ENCODE results near the gene CNOT9. TPM values are rescaled to one million over a fixed set of nuclear protein-coding genes. Genes with fewer than 3 reads are reported as not detected.
A peak's percentile ranks its signal among the peaks of the same experiment; 100 is the strongest.

The CNOT9 gene
- total RNA-seq, 8 experiments from 2014 or later: 35.9 to 77.5 (median 49.6) TPM

GRCh38 chr2:218638372-218638771 lies 69.7 kb downstream of the CNOT9 start:
- Histone ChIP-seq H3K4me1 (replicated peaks in 1 of 2) (no peaks in the 10 kb centered on the region), H3K27ac (no peak overlapping the region), H3K4me3 (no peak overlapping the region)
- WGBS, 10 experiments: 89 to 100% (median 99%) methylated on average over 1 to 9 of the region's 18 CpGs; no CpG with 5 or more reads in 4 of the 10 experiments
- in situ Hi-C loops (cut with MboI; ENCODE audit: low pct_unique_long_range_greater_than_20kb in 2 of 9, low sequenced_read_pairs in 9 of 9, unreplicated experiment in 9 of 9): loop anchor here in 1 of 9 experiments (25.0 kb wide), 1 partner anchor 226 kb away; the partner anchor contains the start of gene VIL1
- ATAC-seq (replicated peaks in 6 of 8): peak in 1 of 8 experiments; percentile 16

- in situ Hi-C loops (cut with MboI; ENCODE audit: low pct_unique_long_range_greater_than_20kb in 2 of 9, low sequenced_read_pairs in 9 of 9, unreplicated experiment in 9 of 9): loop anchor here in 1 of 9 experiments (25.0 kb wide), 1 partner anchor 230 kb away; the partner anchor contains the start of gene VIL1
- 92 to 100% methylated on average over 1 to 4 of the region's 18 CpGs; no CpG with 5 or more reads in 8 of the 10 experiments for WGBS, 10 experiments
- Histone ChIP-seq H3K27ac (no peak overlapping the region), H3K4me3 (no peak overlapping the region), H3K4me1 (replicated peaks in 1 of 2) (no peaks in the 10 kb centered on the region)
- ATAC-seq (replicated peaks in 6 of 8): no peak
Measured at GRCh38 chr2:218642121-218642656, 73.5 kb downstream of the CNOT9 start.

GRCh38 chr2:218642786-218643185 lies 74.1 kb downstream of the CNOT9 start:
- WGBS, 10 experiments: 96 to 100% methylated on average over 4 to 7 of the region's 17 CpGs; no CpG with 5 or more reads in 8 of the 10 experiments
- ATAC-seq (replicated peaks in 6 of 8): peak in 4 of 8 experiments; percentile 6 to 20 (median 16)
- no peak overlapping the region for H3K4me3 ChIP-seq

GRCh38 chr2:218643751-218644310 lies 75.2 kb downstream of the CNOT9 start:
- Histone ChIP-seq H3K4me1 (replicated peaks in 1 of 2) (no peaks in the 10 kb centered on the region), H3K4me3 (no peak overlapping the region), H3K27ac (no peak overlapping the region)
- in situ Hi-C loops (cut with MboI; ENCODE audit: low pct_unique_long_range_greater_than_20kb in 2 of 9, low sequenced_read_pairs in 9 of 9, unreplicated experiment in 9 of 9): loop anchor here in 1 of 9 experiments (25.0 kb wide), 1 partner anchor 232 kb away; the partner anchor contains the start of gene VIL1
- peak in 4 of 8 experiments; percentile 5 to 19 (median 11) for ATAC-seq (replicated peaks in 6 of 8)
- 85 to 100% methylated on average over 1 to 4 of the region's 10 CpGs; no CpG with 5 or more reads in 8 of the 10 experiments for WGBS, 10 experiments

More at GRCh38 chr2:218642786-218643185, 74.1 kb downstream of the CNOT9 start:
- Histone ChIP-seq H3K27ac (no peak overlapping the region), H3K4me1 (replicated peaks in 1 of 2) (no peaks in the 10 kb centered on the region)
- in situ Hi-C loops (cut with MboI; ENCODE audit: low pct_unique_long_range_greater_than_20kb in 2 of 9, low sequenced_read_pairs in 9 of 9, unreplicated experiment in 9 of 9): loop anchor here in 1 of 9 experiments (25.0 kb wide), 1 partner anchor 230 kb away; the partner anchor contains the start of gene VIL1

GRCh38 chr2:218644721-218645120 lies 76.1 kb downstream of the CNOT9 start:
- 83 to 100% (median 100%) methylated on average over 1 to 6 of the region's 11 CpGs; no CpG with 5 or more reads in 5 of the 10 experiments for WGBS, 10 experiments
- in situ Hi-C loops (cut with MboI; ENCODE audit: low pct_unique_long_range_greater_than_20kb in 2 of 9, low sequenced_read_pairs in 9 of 9, unreplicated experiment in 9 of 9): loop anchor here in 1 of 9 experiments (25.0 kb wide), 1 partner anchor 232 kb away; the partner anchor contains the start of gene VIL1
- no peak overlapping the region for H3K4me3 ChIP-seq
- H3K27ac ChIP-seq: no peak overlapping the region
- ATAC-seq (replicated peaks in 6 of 8): peak in 4 of 8 experiments; percentile 6 to 35 (median 17)
- no peaks in the 10 kb centered on the region for H3K4me1 ChIP-seq (replicated peaks in 1 of 2)

- in situ Hi-C loops (cut with MboI; ENCODE audit: low pct_unique_long_range_greater_than_20kb in 2 of 9, low sequenced_read_pairs in 9 of 9, unreplicated experiment in 9 of 9): loop anchor here in 1 of 9 experiments (25.0 kb wide), 1 partner anchor 233 kb away; the partner anchor contains the start of gene VIL1
- ATAC-seq (replicated peaks in 6 of 8): no peak
- H3K4me3 ChIP-seq: no peak overlapping the region
- 60 to 100% (median 86%) methylated on average over 1 of the region's 1 CpG; no CpG with 5 or more reads in 5 of the 10 experiments for WGBS, 10 experiments
- no peak overlapping the region for H3K27ac ChIP-seq
- H3K4me1 ChIP-seq (replicated peaks in 1 of 2): no peaks in the 10 kb centered on the region
Measured at GRCh38 chr2:218645126-218645525, 76.5 kb downstream of the CNOT9 start.

Other genes starting within 250 kb of the CNOT9 start
- 1 to 10 TPM in 3 of 8 experiments, under 1 TPM in 5; 0.11 to 9.0 (median 0.98) TPM for gene CATIP, start 212.0 kb upstream of the CNOT9 start, total RNA-seq
- 1 to 10 TPM in 4 of 8 experiments, under 1 TPM in 4; 0.50 to 3.1 (median 0.95) TPM for gene SLC11A1, start 186.6 kb upstream of the CNOT9 start, total RNA-seq
- gene CTDSP1, start 169.0 kb upstream of the CNOT9 start, total RNA-seq: 10 to 100 TPM in 5 of 8 experiments, 1 to 10 TPM in 3; 6.3 to 76.7 (median 23.0) TPM
- under 1 TPM; 0.07 to 0.91 (median 0.33) TPM for gene VIL1, start 149.7 kb upstream of the CNOT9 start, total RNA-seq
- gene USP37, start 488 bp upstream of the CNOT9 start, total RNA-seq: 10 to 100 TPM in 7 of 8 experiments, 1 to 10 TPM in 1; 5.0 to 20.7 (median 14.3) TPM
- 10 to 100 TPM in 3 of 8 experiments, 1 to 10 TPM in 4, under 1 TPM in 1; 0.54 to 14.7 (median 5.4) TPM for gene PLCD4, start 39.1 kb downstream of the CNOT9 start, total RNA-seq
- 10 to 100 TPM in 7 of 8 experiments, 1 to 10 TPM in 1; 7.4 to 29.1 (median 15.1) TPM for gene ZNF142, start 90.8 kb downstream of the CNOT9 start, total RNA-seq
- 10 to 100 TPM; 25.8 to 57.7 (median 38.8) TPM for gene BCS1L, start 90.8 kb downstream of the CNOT9 start, total RNA-seq
- gene RNF25, start 103.2 kb downstream of the CNOT9 start, total RNA-seq: 10 to 100 TPM; 20.9 to 37.9 (median 28.7) TPM
- gene STK36, start 103.2 kb downstream of the CNOT9 start, total RNA-seq: 10 to 100 TPM; 12.7 to 93.3 (median 26.0) TPM
- gene TTLL4, start 142.0 kb downstream of the CNOT9 start, total RNA-seq: 10 to 100 TPM; 11.1 to 78.3 (median 23.4) TPM
- 100 to 1,000 TPM in 1 of 8 experiments, 10 to 100 TPM in 3, 1 to 10 TPM in 4; 1.0 to 104 (median 7.4) TPM for gene CYP27A1, start 213.3 kb downstream of the CNOT9 start, total RNA-seq